ENCODE data around the gene NREP.

DNA sequence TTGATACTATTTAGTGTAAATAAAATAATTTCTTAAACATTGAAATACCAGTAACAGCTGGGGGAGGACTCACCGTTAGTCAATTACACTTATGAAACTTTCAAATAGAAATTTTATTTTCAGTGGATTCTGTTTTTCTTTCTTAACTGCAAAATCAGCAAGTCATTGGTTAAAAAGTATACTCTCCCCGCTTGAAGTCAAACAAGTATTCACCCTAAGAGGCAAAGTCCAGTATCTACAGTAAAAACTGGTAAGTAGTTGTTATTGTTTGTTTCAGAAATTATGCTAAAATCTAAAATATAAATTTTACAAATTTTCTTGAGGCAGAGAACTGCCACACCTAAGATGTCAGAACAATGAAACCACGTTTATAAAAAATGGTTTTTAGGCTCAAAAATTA is 22.4 kb downstream of the NREP start:
- TF ChIP-seq BHLHE40 (IDR thresholded peaks at IDR 0.05; ENCODE audit: borderline replicate concordance in 1 of 2, low read depth in 2 of 2, low read length in 1 of 2) (no peak), RCOR1 (conservative IDR thresholded peaks at IDR 0.05; ENCODE audit: low read depth, low read length) (no peak), EZH2 (IDR thresholded peaks at IDR 0.05; ENCODE audit: borderline replicate concordance, control insufficient read depth, low read depth, low read length) (no peak), ZNF274 (IDR thresholded peaks at IDR 0.05; ENCODE audit: insufficient read depth, insufficient read length) (no peak), MXI1 (IDR thresholded peaks at IDR 0.05; ENCODE audit: low read depth, low read length) (no peak), SUPT20H (IDR thresholded peaks at IDR 0.05; ENCODE audit: borderline replicate concordance, control insufficient read depth, low read depth, low read length) (no peak), TCF12 (IDR thresholded peaks at IDR 0.05; ENCODE audit: low read depth, low read length) (no peak), SRF (IDR thresholded peaks at IDR 0.05; ENCODE audit: low read depth in 2 of 2, low read length in 2 of 2) (no peak), POLR2AphosphoS2 (IDR thresholded peaks at IDR 0.05; ENCODE audit: low read depth, low read length) (no peak), RAD21 (IDR thresholded peaks at IDR 0.05; ENCODE audit: insufficient read depth, low read depth, low read length) (no peak)
- TF ChIP-seq, protein P1, sequence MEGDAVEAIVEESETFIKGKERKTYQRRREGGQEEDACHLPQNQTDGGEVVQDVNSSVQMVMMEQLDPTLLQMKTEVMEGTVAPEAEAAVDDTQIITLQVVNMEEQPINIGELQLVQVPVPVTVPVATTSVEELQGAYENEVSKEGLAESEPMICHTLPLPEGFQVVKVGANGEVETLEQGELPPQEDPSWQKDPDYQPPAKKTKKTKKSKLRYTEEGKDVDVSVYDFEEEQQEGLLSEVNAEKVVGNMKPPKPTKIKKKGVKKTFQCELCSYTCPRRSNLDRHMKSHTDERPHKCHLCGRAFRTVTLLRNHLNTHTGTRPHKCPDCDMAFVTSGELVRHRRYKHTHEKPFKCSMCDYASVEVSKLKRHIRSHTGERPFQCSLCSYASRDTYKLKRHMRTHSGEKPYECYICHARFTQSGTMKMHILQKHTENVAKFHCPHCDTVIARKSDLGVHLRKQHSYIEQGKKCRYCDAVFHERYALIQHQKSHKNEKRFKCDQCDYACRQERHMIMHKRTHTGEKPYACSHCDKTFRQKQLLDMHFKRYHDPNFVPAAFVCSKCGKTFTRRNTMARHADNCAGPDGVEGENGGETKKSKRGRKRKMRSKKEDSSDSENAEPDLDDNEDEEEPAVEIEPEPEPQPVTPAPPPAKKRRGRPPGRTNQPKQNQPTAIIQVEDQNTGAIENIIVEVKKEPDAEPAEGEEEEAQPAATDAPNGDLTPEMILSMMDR (IDR thresholded peaks at IDR 0.05 in 2 of 3, conservative IDR thresholded peaks at IDR 0.05 in 1 of 3; ENCODE audit: control insufficient read depth in 2 of 3, extremely low read depth in 1 of 3, insufficient read depth in 1 of 3, low read depth in 3 of 3, low read length in 3 of 3): no peak
- TF ChIP-seq, protein P2, sequence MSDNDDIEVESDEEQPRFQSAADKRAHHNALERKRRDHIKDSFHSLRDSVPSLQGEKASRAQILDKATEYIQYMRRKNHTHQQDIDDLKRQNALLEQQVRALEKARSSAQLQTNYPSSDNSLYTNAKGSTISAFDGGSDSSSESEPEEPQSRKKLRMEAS (IDR thresholded peaks at IDR 0.05; ENCODE audit: low read depth, low read length): no peak

Data from GM12878 (cell line).